ENCODE data around the gene DSC2. TPM values are rescaled to one million over a fixed set of nuclear protein-coding genes. Genes with fewer than 3 reads are reported as not detected.

DSC2 gene
- total and polyA plus RNA-seq, 11 donors: 6.3 to 37.2 (median 26.9) TPM

DNA sequence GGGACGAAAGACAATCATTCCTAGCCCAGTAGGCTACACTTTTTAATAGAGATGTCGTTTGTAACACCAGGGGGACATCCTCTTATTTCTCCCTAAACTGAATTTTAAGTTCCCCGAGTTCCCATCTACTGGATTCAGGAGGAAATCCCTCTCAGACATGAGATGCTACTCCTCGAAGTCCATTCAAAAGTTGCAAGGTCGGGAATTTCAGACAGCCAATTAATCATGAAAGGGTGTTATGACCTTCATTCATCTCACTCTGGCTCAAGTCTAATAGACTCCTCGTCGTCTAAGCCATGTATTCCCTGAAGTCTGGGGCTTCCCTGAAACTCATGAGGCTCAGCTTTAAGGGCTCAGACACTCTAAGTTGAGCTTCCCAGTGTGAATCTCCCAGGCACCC is 58.5 kb downstream of the DSC2 start:
- TF ChIP-seq POLR2A (IDR thresholded peaks at IDR 0.05): no peak
- TF ChIP-seq CTCF (IDR thresholded peaks at IDR 0.05): no peak
- Histone ChIP-seq H3K9me3 (no peaks in the 10 kb centered on the region), H3K4me3 (no peak overlapping the region), H3K4me1 (peaks cover 0 to 24% (median 6%) of the 10 kb centered on the region in 12 donors), H3K36me3 (no peaks in the 10 kb centered on the region), H3K27ac (no peak overlapping the region), H3K27me3 (peaks cover 15 to 68% (median 51%) of the 10 kb centered on the region in 9 donors)
- WGBS, 4 donors: 79 to 87% (median 82%) methylated on average over 7 of the region's 7 CpGs
- no peak for DNase-seq
- ATAC-seq: no peak
- intact Hi-C loops (cut with DNase I): loop anchor here in 1 of 10 donors (10.0 kb wide), 1 partner anchor 51 kb away; no protein-coding TSS in a partner anchor

GRCh38 chr18:31042406-31043181 is 59.6 kb downstream of the DSC2 start, which contains the start of gene DSC3:
TSS of gene DSC3 (minus strand) at chr18:31042742. CDS start at chr18:31042660, 82 bp downstream.
- ATAC-seq (peak in 3 of 4 donors; percentile 22 to 45 (median 39)), DNase-seq (peak in 1 of 5 donors; percentile 65)
- H3K27me3 ChIP-seq: peaks cover 15 to 77% (median 51%) of the 10 kb centered on the region in 9 donors
- H3K4me3 ChIP-seq: peak within 1 kb of the TSS in 11 of 12 donors; percentile 5 to 44 (median 39)
- H3K4me1 ChIP-seq: peaks cover 0 to 24% (median 6%) of the 10 kb centered on the region in 12 donors
- 1 to 4% (median 3%) methylated on average over 37 to 73 of the region's 73 CpGs for WGBS, 4 donors
- H3K27ac ChIP-seq: no peak within 1 kb of the TSS
- TF ChIP-seq POLR2A (IDR thresholded peaks at IDR 0.05) (no peak), CTCF (IDR thresholded peaks at IDR 0.05) (no peak)
- intact Hi-C loops (cut with DNase I): loop anchor here in 1 of 10 donors (10.0 kb wide), 1 partner anchor 52 kb away; no protein-coding TSS in a partner anchor
- no peaks in the 10 kb centered on the region for H3K9me3 ChIP-seq
- H3K36me3 ChIP-seq: no peaks in the 10 kb centered on the region

- H3K4me3 ChIP-seq: peak overlapping the region in 10 of 12 donors; percentile 17 to 44 (median 39)
- H3K36me3 ChIP-seq: no peaks in the 10 kb centered on the region
- peaks cover 15 to 80% (median 51%) of the 10 kb centered on the region in 9 donors for H3K27me3 ChIP-seq
- no peaks in the 10 kb centered on the region for H3K9me3 ChIP-seq
- no peak overlapping the region for H3K27ac ChIP-seq
- peaks cover 0 to 24% (median 6%) of the 10 kb centered on the region in 12 donors for H3K4me1 ChIP-seq
- DNase-seq: no peak
- intact Hi-C loops (cut with DNase I): loop anchor here in 1 of 10 donors (10.0 kb wide), 1 partner anchor 53 kb away; no protein-coding TSS in a partner anchor
- peak in 2 of 4 donors; percentile 13 to 26 for ATAC-seq
- TF ChIP-seq POLR2A (IDR thresholded peaks at IDR 0.05) (no peak), CTCF (IDR thresholded peaks at IDR 0.05) (no peak)
- 0 to 5% (median 1%) methylated on average over 3 to 17 of the region's 17 CpGs for WGBS, 4 donors
These were observed 60.2 kb downstream of the DSC2 start for GRCh38 chr18:31042084-31042405.

Data from heart left ventricle (tissue), 16 donors.